GM23338 (cell line): ENCODE measurements around the gene NEDD4. TPM values are rescaled to one million over a fixed set of nuclear protein-coding genes. Genes with fewer than 3 reads are reported as not detected.

Experiments used
- ATAC-seq: fragments of 200-7000 bp; cut with Tn5 transposase; 3 replicates; pipeline ENCODE4 v1.9.1; 2020
- DNase-seq: peaks from one replicate; pipeline ENCODE4 v3.0.0-alpha.2; 2015; ENCODE audit warnings: low spot score
- H2AFZ ChIP-seq: fragments of 200-600 bp; sonication (generic); 2 replicates; pipeline ENCODE4 v1.8.0; 2016; ENCODE audit warnings: antibody characterized with exemption, mild to moderate bottlenecking, moderate library complexity
- H3F3A ChIP-seq: fragments of 200-600 bp; sonication (generic); replicated peaks from 2 replicates; pipeline ENCODE4 v1.8.0; 2017; ENCODE audit warnings: antibody characterized with exemption, mixed run types, low read depth
- H3K27ac ChIP-seq: fragments of 200-600 bp; sonication (generic); 2 replicates; pipeline ENCODE4 v1.6.1; 2016; ENCODE audit warnings: low read depth
- H3K27me3 ChIP-seq: fragments of 200-600 bp; sonication (generic); 2 replicates; pipeline ENCODE4 v1.8.0; 2016; ENCODE audit warnings: mild to moderate bottlenecking, mixed run types, moderate library complexity; ENCODE audit not compliant: insufficient read depth
- H3K36me3 ChIP-seq: fragments of 200-600 bp; sonication (generic); 2 replicates; pipeline ENCODE4 v1.8.0; 2016; ENCODE audit warnings: mild to moderate bottlenecking; ENCODE audit not compliant: insufficient read depth
- H3K4me1 ChIP-seq: fragments of 200-600 bp; sonication (generic); 2 replicates; pipeline ENCODE4 v1.8.0; 2016; ENCODE audit warnings: mild to moderate bottlenecking, moderate library complexity; ENCODE audit not compliant: insufficient read depth
- H3K4me2 ChIP-seq: fragments of 200-600 bp; sonication (generic); 2 replicates; pipeline ENCODE4 v1.7.1; 2017; ENCODE audit warnings: mixed run types
- H3K4me3 ChIP-seq: fragments of 200-600 bp; sonication (generic); 2 replicates; pipeline ENCODE4 v1.6.1; 2016; ENCODE audit warnings: mixed run types
- H3K79me2 ChIP-seq: fragments of 200-600 bp; sonication (generic); replicated peaks from 2 replicates; pipeline ENCODE4 v1.8.0; 2017; ENCODE audit warnings: mild to moderate bottlenecking; ENCODE audit not compliant: insufficient read depth
- H3K9me2 ChIP-seq: fragments of 200-600 bp; sonication (generic); 2 replicates; pipeline ENCODE4 v1.8.0; 2017; ENCODE audit not compliant: insufficient read depth
- H4K20me1 ChIP-seq: fragments of 200-600 bp; sonication (generic); replicated peaks from 2 replicates; pipeline ENCODE4 v1.8.0; 2017; ENCODE audit warnings: mild to moderate bottlenecking; ENCODE audit not compliant: insufficient read depth
- H3K27ac Mint-ChIP-seq: 2 replicates; pipeline ENCODE4 v1.8.0; 2020; ENCODE audit warnings: inconsistent platforms, mild to moderate bottlenecking, moderate library complexity, mixed read lengths
- H3K27me3 Mint-ChIP-seq: 3 replicates; pipeline ENCODE4 v1.8.0; 2022; ENCODE audit warnings: low read depth, mild to moderate bottlenecking, moderate library complexity, mixed read lengths, inconsistent platforms; ENCODE audit not compliant: insufficient read depth, poor library complexity
- H3K36me3 Mint-ChIP-seq: 3 replicates; pipeline ENCODE4 v1.8.0; 2021; ENCODE audit warnings: low read depth, mild to moderate bottlenecking, inconsistent platforms, moderate library complexity, mixed read lengths
- H3K4me1 Mint-ChIP-seq: 3 replicates; pipeline ENCODE4 v1.8.0; 2020; ENCODE audit warnings: mild to moderate bottlenecking, inconsistent platforms, mixed read lengths
- H3K4me3 Mint-ChIP-seq: 3 replicates; pipeline ENCODE4 v1.8.0; 2021; ENCODE audit warnings: moderate library complexity, mild to moderate bottlenecking, inconsistent platforms, mixed read lengths
- H3K9me3 Mint-ChIP-seq: 3 replicates; pipeline ENCODE4 v1.8.0; 2020; ENCODE audit warnings: moderate library complexity, mild to moderate bottlenecking, inconsistent platforms, mixed read lengths
- CREB1 ChIP-seq: fragments of 250-450 bp; sonication (Bioruptor Pico); IDR thresholded peaks from 2 replicates; pipeline ENCODE4 v1.5.0; 2020; ENCODE audit warnings: low read depth, mild to moderate bottlenecking, moderate library complexity
- EZH2 ChIP-seq: fragments of 200-600 bp; sonication (generic); IDR thresholded peaks from one replicate; pipeline ENCODE4 v1.8.0; 2017; ENCODE audit warnings: antibody characterized with exemption, mild to moderate bottlenecking, low read depth; ENCODE audit not compliant: unreplicated experiment
- EZH2phosphoT487 ChIP-seq: fragments of 200-600 bp; sonication (generic); IDR thresholded peaks from one replicate; pipeline ENCODE4 v1.8.1; 2018; ENCODE audit warnings: antibody characterized with exemption; ENCODE audit not compliant: unreplicated experiment
- JUNB ChIP-seq: IDR thresholded peaks from one replicate; pipeline ENCODE4 v1.6.1; 2016; ENCODE audit warnings: antibody characterized with exemption; ENCODE audit not compliant: unreplicated experiment
- NANOG ChIP-seq: IDR thresholded peaks from 2 replicates; pipeline ENCODE4 v1.6.1; 2016; ENCODE audit warnings: antibody characterized with exemption, borderline replicate concordance
- POLR2AphosphoS5 ChIP-seq: IDR thresholded peaks from 2 replicates; pipeline ENCODE4 v1.6.1; 2016; ENCODE audit warnings: antibody characterized with exemption, low read depth
- STAT1 ChIP-seq: IDR thresholded peaks from one replicate; pipeline ENCODE4 v1.6.1; 2016; ENCODE audit warnings: antibody characterized with exemption; ENCODE audit not compliant: unreplicated experiment
- ZNF114 ChIP-seq: fragments of 250-450 bp; sonication (Bioruptor Pico); IDR thresholded peaks from 2 replicates; pipeline ENCODE4 v1.5.0; 2020; ENCODE audit warnings: mild to moderate bottlenecking, moderate library complexity
- ZNF331 ChIP-seq: fragments of 250-450 bp; sonication (Bioruptor Pico); IDR thresholded peaks from 2 replicates; pipeline ENCODE4 v1.5.0; 2020; ENCODE audit warnings: low read depth, mild to moderate bottlenecking, moderate library complexity
- polyA plus RNA-seq: library from polyadenylated mRNA; unstranded; fragments of >200 nt; fragmentation: Nextera tagmentation; extraction: Ambion mirVana; gene quantifications from 2 replicates; pipeline ENCODE4 v1.2.1, GENCODE V29; 2016
- total RNA-seq: library from RNA; depleted of rRNA; stranded (reverse); fragments of >200 nt; shearing (Covaris generic); gene quantifications from 2 replicates; pipeline ENCODE4 v1.2.3, GENCODE V29; 2014
- TF ChIP-seq, protein P1 (sequence below): IDR thresholded peaks from one replicate; pipeline ENCODE4 v1.6.1; 2018; ENCODE audit warnings: antibody characterized with exemption; ENCODE audit not compliant: unreplicated experiment
- TF ChIP-seq, protein P2 (sequence below), 2 experiments: fragments of 200-600 bp in 1 of 2; sonication (generic) in 1 of 2; conservative IDR thresholded peaks; 2 replicates each; pipeline versions ENCODE4 v1.5.1 to v1.6.1; 2016 to 2017; ENCODE audit warnings: antibody characterized with exemption in 2 of 2, low read depth in 2 of 2, mild to moderate bottlenecking in 2 of 2, moderate library complexity in 1 of 2
- TF ChIP-seq, protein P3 (sequence below): fragments of 250-450 bp; sonication (Bioruptor Pico); IDR thresholded peaks from 2 replicates; pipeline ENCODE4 v1.5.0; 2020; ENCODE audit warnings: mild to moderate bottlenecking, moderate library complexity
- TF ChIP-seq, protein P4 (sequence below): IDR thresholded peaks from 2 replicates; pipeline ENCODE4 v1.6.1; 2016; ENCODE audit warnings: antibody characterized with exemption

Gene NEDD4
- total and polyA plus RNA-seq, 2 experiments from 2014 or later: 2.1 to 7.2 TPM

DNA sequence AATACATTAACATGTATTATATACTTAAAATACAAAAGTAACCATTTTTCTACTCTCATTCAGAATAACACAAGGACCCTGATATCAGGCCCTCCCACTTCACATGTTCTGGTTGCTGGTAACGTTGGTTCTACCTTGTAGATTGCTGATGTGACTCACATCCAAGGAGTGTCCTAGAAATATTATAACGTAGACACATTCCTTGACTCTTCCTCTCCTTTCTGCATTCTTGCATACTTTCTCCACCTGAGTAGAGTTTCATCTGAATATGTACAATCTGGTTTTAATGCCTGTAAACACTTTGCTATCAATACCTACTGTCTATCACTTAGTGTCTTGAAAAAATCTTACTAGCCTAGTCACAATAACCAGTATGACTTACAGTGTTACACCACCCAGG, 35.0 kb upstream of the NEDD4 start:
- peaks cover 9% of the 10 kb centered on the region; the same call in 2 of the 3 replicates for H3K36me3 Mint-ChIP-seq

More for the DNA sequence above, 35.0 kb upstream of the NEDD4 start:
- no peak overlapping the region for H3K27ac ChIP-seq
- Mint-ChIP-seq H3K27ac (no peak overlapping the region), H3K4me1 (no peaks in the 10 kb centered on the region), H3K4me3 (no peak overlapping the region), H3K27me3 (peaks cover 3% of the 10 kb centered on the region), H3K9me3 (peaks cover 15% of the 10 kb centered on the region)
- no peak overlapping the region for H3K4me3 ChIP-seq
- H4K20me1 ChIP-seq: no peaks in the 10 kb centered on the region
- DNase-seq: no peak
- H3K9me2 ChIP-seq: peaks cover 4% of the 10 kb centered on the region; the same call in 1 of the 2 replicates
- TF ChIP-seq CREB1 (no peak), ZNF114 (CRISPR knock-in tag) (no peak), JUNB (no peak), POLR2AphosphoS5 (no peak), EZH2phosphoT487 (no peak), STAT1 (no peak), ZNF331 (no peak), EZH2 (no peak), NANOG (no peak)
- TF ChIP-seq, protein P1, sequence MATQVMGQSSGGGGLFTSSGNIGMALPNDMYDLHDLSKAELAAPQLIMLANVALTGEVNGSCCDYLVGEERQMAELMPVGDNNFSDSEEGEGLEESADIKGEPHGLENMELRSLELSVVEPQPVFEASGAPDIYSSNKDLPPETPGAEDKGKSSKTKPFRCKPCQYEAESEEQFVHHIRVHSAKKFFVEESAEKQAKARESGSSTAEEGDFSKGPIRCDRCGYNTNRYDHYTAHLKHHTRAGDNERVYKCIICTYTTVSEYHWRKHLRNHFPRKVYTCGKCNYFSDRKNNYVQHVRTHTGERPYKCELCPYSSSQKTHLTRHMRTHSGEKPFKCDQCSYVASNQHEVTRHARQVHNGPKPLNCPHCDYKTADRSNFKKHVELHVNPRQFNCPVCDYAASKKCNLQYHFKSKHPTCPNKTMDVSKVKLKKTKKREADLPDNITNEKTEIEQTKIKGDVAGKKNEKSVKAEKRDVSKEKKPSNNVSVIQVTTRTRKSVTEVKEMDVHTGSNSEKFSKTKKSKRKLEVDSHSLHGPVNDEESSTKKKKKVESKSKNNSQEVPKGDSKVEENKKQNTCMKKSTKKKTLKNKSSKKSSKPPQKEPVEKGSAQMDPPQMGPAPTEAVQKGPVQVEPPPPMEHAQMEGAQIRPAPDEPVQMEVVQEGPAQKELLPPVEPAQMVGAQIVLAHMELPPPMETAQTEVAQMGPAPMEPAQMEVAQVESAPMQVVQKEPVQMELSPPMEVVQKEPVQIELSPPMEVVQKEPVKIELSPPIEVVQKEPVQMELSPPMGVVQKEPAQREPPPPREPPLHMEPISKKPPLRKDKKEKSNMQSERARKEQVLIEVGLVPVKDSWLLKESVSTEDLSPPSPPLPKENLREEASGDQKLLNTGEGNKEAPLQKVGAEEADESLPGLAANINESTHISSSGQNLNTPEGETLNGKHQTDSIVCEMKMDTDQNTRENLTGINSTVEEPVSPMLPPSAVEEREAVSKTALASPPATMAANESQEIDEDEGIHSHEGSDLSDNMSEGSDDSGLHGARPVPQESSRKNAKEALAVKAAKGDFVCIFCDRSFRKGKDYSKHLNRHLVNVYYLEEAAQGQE: no peak
- TF ChIP-seq, protein P2, sequence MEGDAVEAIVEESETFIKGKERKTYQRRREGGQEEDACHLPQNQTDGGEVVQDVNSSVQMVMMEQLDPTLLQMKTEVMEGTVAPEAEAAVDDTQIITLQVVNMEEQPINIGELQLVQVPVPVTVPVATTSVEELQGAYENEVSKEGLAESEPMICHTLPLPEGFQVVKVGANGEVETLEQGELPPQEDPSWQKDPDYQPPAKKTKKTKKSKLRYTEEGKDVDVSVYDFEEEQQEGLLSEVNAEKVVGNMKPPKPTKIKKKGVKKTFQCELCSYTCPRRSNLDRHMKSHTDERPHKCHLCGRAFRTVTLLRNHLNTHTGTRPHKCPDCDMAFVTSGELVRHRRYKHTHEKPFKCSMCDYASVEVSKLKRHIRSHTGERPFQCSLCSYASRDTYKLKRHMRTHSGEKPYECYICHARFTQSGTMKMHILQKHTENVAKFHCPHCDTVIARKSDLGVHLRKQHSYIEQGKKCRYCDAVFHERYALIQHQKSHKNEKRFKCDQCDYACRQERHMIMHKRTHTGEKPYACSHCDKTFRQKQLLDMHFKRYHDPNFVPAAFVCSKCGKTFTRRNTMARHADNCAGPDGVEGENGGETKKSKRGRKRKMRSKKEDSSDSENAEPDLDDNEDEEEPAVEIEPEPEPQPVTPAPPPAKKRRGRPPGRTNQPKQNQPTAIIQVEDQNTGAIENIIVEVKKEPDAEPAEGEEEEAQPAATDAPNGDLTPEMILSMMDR (conservative IDR thresholded peaks at IDR 0.05; ENCODE audit: low read depth in 2 of 2): no peak
- TF ChIP-seq, protein P3, sequence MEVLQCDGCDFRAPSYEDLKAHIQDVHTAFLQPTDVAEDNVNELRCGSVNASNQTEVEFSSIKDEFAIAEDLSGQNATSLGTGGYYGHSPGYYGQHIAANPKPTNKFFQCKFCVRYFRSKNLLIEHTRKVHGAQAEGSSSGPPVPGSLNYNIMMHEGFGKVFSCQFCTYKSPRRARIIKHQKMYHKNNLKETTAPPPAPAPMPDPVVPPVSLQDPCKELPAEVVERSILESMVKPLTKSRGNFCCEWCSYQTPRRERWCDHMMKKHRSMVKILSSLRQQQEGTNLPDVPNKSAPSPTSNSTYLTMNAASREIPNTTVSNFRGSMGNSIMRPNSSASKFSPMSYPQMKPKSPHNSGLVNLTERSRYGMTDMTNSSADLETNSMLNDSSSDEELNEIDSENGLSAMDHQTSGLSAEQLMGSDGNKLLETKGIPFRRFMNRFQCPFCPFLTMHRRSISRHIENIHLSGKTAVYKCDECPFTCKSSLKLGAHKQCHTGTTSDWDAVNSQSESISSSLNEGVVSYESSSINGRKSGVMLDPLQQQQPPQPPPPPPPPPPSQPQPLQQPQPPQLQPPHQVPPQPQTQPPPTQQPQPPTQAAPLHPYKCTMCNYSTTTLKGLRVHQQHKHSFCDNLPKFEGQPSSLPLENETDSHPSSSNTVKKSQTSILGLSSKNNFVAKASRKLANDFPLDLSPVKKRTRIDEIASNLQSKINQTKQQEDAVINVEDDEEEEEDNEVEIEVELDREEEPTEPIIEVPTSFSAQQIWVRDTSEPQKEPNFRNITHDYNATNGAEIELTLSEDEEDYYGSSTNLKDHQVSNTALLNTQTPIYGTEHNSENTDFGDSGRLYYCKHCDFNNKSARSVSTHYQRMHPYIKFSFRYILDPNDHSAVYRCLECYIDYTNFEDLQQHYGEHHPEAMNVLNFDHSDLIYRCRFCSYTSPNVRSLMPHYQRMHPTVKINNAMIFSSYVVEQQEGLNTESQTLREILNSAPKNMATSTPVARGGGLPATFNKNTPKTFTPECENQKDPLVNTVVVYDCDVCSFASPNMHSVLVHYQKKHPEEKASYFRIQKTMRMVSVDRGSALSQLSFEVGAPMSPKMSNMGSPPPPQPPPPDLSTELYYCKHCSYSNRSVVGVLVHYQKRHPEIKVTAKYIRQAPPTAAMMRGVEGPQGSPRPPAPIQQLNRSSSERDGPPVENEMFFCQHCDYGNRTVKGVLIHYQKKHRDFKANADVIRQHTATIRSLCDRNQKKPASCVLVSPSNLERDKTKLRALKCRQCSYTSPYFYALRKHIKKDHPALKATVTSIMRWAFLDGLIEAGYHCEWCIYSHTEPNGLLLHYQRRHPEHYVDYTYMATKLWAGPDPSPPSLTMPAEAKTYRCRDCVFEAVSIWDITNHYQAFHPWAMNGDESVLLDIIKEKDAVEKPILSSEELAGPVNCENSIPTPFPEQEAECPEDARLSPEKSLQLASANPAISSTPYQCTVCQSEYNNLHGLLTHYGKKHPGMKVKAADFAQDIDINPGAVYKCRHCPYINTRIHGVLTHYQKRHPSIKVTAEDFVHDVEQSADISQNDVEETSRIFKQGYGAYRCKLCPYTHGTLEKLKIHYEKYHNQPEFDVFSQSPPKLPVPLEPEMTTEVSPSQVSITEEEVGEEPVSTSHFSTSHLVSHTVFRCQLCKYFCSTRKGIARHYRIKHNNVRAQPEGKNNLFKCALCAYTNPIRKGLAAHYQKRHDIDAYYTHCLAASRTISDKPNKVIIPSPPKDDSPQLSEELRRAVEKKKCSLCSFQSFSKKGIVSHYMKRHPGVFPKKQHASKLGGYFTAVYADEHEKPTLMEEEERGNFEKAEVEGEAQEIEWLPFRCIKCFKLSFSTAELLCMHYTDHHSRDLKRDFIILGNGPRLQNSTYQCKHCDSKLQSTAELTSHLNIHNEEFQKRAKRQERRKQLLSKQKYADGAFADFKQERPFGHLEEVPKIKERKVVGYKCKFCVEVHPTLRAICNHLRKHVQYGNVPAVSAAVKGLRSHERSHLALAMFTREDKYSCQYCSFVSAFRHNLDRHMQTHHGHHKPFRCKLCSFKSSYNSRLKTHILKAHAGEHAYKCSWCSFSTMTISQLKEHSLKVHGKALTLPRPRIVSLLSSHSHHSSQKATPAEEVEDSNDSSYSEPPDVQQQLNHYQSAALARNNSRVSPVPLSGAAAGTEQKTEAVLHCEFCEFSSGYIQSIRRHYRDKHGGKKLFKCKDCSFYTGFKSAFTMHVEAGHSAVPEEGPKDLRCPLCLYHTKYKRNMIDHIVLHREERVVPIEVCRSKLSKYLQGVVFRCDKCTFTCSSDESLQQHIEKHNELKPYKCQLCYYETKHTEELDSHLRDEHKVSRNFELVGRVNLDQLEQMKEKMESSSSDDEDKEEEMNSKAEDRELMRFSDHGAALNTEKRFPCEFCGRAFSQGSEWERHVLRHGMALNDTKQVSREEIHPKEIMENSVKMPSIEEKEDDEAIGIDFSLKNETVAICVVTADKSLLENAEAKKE (CRISPR knock-in tag): no peak
- TF ChIP-seq, protein P4, sequence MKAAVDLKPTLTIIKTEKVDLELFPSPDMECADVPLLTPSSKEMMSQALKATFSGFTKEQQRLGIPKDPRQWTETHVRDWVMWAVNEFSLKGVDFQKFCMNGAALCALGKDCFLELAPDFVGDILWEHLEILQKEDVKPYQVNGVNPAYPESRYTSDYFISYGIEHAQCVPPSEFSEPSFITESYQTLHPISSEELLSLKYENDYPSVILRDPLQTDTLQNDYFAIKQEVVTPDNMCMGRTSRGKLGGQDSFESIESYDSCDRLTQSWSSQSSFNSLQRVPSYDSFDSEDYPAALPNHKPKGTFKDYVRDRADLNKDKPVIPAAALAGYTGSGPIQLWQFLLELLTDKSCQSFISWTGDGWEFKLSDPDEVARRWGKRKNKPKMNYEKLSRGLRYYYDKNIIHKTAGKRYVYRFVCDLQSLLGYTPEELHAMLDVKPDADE: no peak
- H3K4me2 ChIP-seq: no peak overlapping the region
- H3K4me1 ChIP-seq: no peaks in the 10 kb centered on the region
- H3F3A ChIP-seq: no peaks in the 10 kb centered on the region
- no peaks in the 10 kb centered on the region for H3K27me3 ChIP-seq
- H3K36me3 ChIP-seq: no peaks in the 10 kb centered on the region
- no peak for ATAC-seq
- no peak overlapping the region for H2AFZ ChIP-seq
- no peaks in the 10 kb centered on the region for H3K79me2 ChIP-seq
